ENCODE data around the gene SCN1A.

Gene SCN1A

GRCh38 chr2:165970663-165971062, 157.2 kb downstream of the SCN1A start:
- DNase-seq (ENCODE audit: low spot score), result no peak

GRCh38 chr2:165969227-165969626, 158.6 kb downstream of the SCN1A start:
- no peak for DNase-seq (ENCODE audit: low spot score)

GRCh38 chr2:165967746-165968145, 160.1 kb downstream of the SCN1A start:
- no peak for DNase-seq (ENCODE audit: low spot score)

GRCh38 chr2:165961818-165962217, 166.0 kb downstream of the SCN1A start:
- no peak for DNase-seq (ENCODE audit: low spot score)

GRCh38 chr2:165959371-165959770, 168.4 kb downstream of the SCN1A start:
- no peak for DNase-seq (ENCODE audit: low spot score)

- no peak for DNase-seq (ENCODE audit: low spot score)
These were observed 169.4 kb downstream of the SCN1A start for GRCh38 chr2:165958313-165958960.

GRCh38 chr2:165957030-165957675, 170.7 kb downstream of the SCN1A start:
- no peak for DNase-seq (ENCODE audit: low spot score)

- peak; percentile 94 for DNase-seq (ENCODE audit: low spot score)
These were observed 173.9 kb downstream of the SCN1A start, which contains the start of gene TTC21B for GRCh38 chr2:165953655-165954606. Gene TTC21B (minus strand): TSS chr2:165953776. CDS start chr2:165953705, 71 bp downstream.

- no peak for DNase-seq (ENCODE audit: low spot score)
These were observed 174.5 kb downstream of the SCN1A start for GRCh38 chr2:165953306-165953654.

GRCh38 chr2:165952741-165953211, 175.0 kb downstream of the SCN1A start:
- DNase-seq (ENCODE audit: low spot score), result no peak

GRCh38 chr2:165952085-165952484, 175.7 kb downstream of the SCN1A start:
- no peak for DNase-seq (ENCODE audit: low spot score)

GRCh38 chr2:165950438-165950837, 177.4 kb downstream of the SCN1A start:
- DNase-seq (ENCODE audit: low spot score), result no peak

GRCh38 chr2:165941827-165942226, 186.0 kb downstream of the SCN1A start:
- DNase-seq (ENCODE audit: low spot score), result no peak

GRCh38 chr2:165938237-165938636, 189.6 kb downstream of the SCN1A start:
- no peak for DNase-seq (ENCODE audit: low spot score)

Data from globus pallidus (tissue), 1 donor.